ENCODE data around the gene MAGED2. TPM values are rescaled to one million over a fixed set of nuclear protein-coding genes. Genes with fewer than 3 reads are reported as not detected.
A peak's percentile ranks its signal among the peaks of the same experiment; 100 is the strongest.
"Not testable (repeated sequence)": the region's sequence is repeated elsewhere in the genome, so short reads cannot be mapped to it uniquely, and the experiment has no call there.

The MAGED2 gene
- total RNA-seq, 1 experiment from 2014 or later, result 313 TPM

GRCh38 chrX:54819201-54819600 is 11.7 kb downstream of the MAGED2 start:
- DNase-seq (ENCODE audit: low read depth), result no peak

- DNase-seq (ENCODE audit: low read depth), result peak; percentile 13
Observed at GRCh38 chrX:54820737-54821136, 13.2 kb downstream of the MAGED2 start.

- DNase-seq (ENCODE audit: low read depth), result no peak
Observed at GRCh38 chrX:54821310-54821709, 13.8 kb downstream of the MAGED2 start.

- no peak for DNase-seq (ENCODE audit: low read depth)
Observed at GRCh38 chrX:54824195-54824594, 16.6 kb downstream of the MAGED2 start.

GRCh38 chrX:54824722-54825121 is 17.2 kb downstream of the MAGED2 start:
- DNase-seq (ENCODE audit: low read depth), result no peak

GRCh38 chrX:54825716-54826438 is 18.3 kb downstream of the MAGED2 start:
- DNase-seq (ENCODE audit: low read depth), result no peak

GRCh38 chrX:54826598-54826997 is 19.1 kb downstream of the MAGED2 start:
- no peak for DNase-seq (ENCODE audit: low read depth)

- no peak for DNase-seq (ENCODE audit: low read depth)
Observed at GRCh38 chrX:54838583-54838982, 31.0 kb downstream of the MAGED2 start.

- not testable (repeated sequence) for DNase-seq (ENCODE audit: low read depth)
Observed at GRCh38 chrX:54841184-54841874, 33.8 kb downstream of the MAGED2 start.

GRCh38 chrX:54842607-54843006 is 35.1 kb downstream of the MAGED2 start:
- DNase-seq (ENCODE audit: low read depth), result no peak

GRCh38 chrX:54843050-54843449 is 35.5 kb downstream of the MAGED2 start:
- no peak for DNase-seq (ENCODE audit: low read depth)

GRCh38 chrX:54847700-54848099 is 40.2 kb downstream of the MAGED2 start:
- not testable (repeated sequence) for DNase-seq (ENCODE audit: low read depth)

- DNase-seq (ENCODE audit: low read depth), result no peak
Observed at GRCh38 chrX:54865208-54865607, 57.7 kb downstream of the MAGED2 start.

Other genes starting within 250 kb of the MAGED2 start
- gene ITIH6, start 9.5 kb upstream of the MAGED2 start, total RNA-seq (2014; rRNA removed; shearing (Covaris generic)), result not detected in 2 replicates
- gene TRO, start 113.1 kb downstream of the MAGED2 start, total RNA-seq (2014; rRNA removed; shearing (Covaris generic)), result 10.6 and 18.7 TPM in 2 replicates
- not detected in 2 replicates for gene PFKFB1, start 186.4 kb downstream of the MAGED2 start, total RNA-seq (2014; rRNA removed; shearing (Covaris generic))
- gene APEX2, start 192.6 kb downstream of the MAGED2 start, total RNA-seq (2014; rRNA removed; shearing (Covaris generic)), result 32.8 and 38.4 TPM in 2 replicates
- gene ALAS2, start 223.2 kb downstream of the MAGED2 start, total RNA-seq (2014; rRNA removed; shearing (Covaris generic)), result not detected in 2 replicates